ENCODE results near the gene CLDN7.

The CLDN7 gene

GRCh38 chr17:7219229-7219811, 43.0 kb downstream of the CLDN7 start:
- 0 out of 2 replicates have a peak, but pooled peaks cover 4% of the 10 kb centered on the region for H3K79me2 ChIP-seq (ENCODE audit: low read length)
- no peak overlapping the region for H3K27ac ChIP-seq (ENCODE audit: low read length)
- no peaks in the 10 kb centered on the region for H3K9me3 ChIP-seq (ENCODE audit: insufficient read depth, low read length)
- peak overlapping the region; percentile 91 for H3K9ac ChIP-seq (ENCODE audit: low read length)
- peak overlapping the region; percentile 71; the same call in 1 of the 2 replicates for H2AFZ ChIP-seq (ENCODE audit: low read depth, low read length)
- peak overlapping the region; percentile 97 for H3K4me3 ChIP-seq (ENCODE audit: low read length)
- H3K36me3 ChIP-seq (replicated peaks; ENCODE audit: low read depth, low read length), result peaks cover 7% of the 10 kb centered on the region
- H3K27me3 ChIP-seq (ENCODE audit: low read depth, low read length), result no peaks in the 10 kb centered on the region
- TF ChIP-seq EZH2phosphoT487 (IDR thresholded peaks at IDR 0.05; ENCODE audit: low read depth) (no peak), CTCF (IDR thresholded peaks at IDR 0.05; ENCODE audit: low read depth, low read length) (no peak)
- peak overlapping the region; percentile 98 for H3K4me2 ChIP-seq (ENCODE audit: low read length)
- no peaks in the 10 kb centered on the region for H4K20me1 ChIP-seq (ENCODE audit: insufficient read depth, low read length)
- peaks cover 38% of the 10 kb centered on the region for H3K4me1 ChIP-seq (ENCODE audit: low read length)

GRCh38 chr17:7218758-7219157, 43.5 kb downstream of the CLDN7 start:
- Histone ChIP-seq H3K27ac (ENCODE audit: low read length) (no peak overlapping the region), H3K4me2 (ENCODE audit: low read length) (peak overlapping the region; percentile 98; the same call in 1 of the 2 replicates), H3K4me3 (ENCODE audit: low read length) (no peak overlapping the region), H2AFZ (ENCODE audit: low read depth, low read length) (no peak overlapping the region; the same call in 1 of the 2 replicates), H3K27me3 (ENCODE audit: low read depth, low read length) (no peaks in the 10 kb centered on the region), H3K36me3 (replicated peaks; ENCODE audit: low read depth, low read length) (peaks cover 4% of the 10 kb centered on the region), H3K9ac (ENCODE audit: low read length) (no peak overlapping the region), H3K9me3 (ENCODE audit: insufficient read depth, low read length) (no peaks in the 10 kb centered on the region), H3K4me1 (ENCODE audit: low read length) (peaks cover 41% of the 10 kb centered on the region), H3K79me2 (ENCODE audit: low read length) (0 out of 2 replicates have a peak, but pooled peaks cover 4% of the 10 kb centered on the region), H4K20me1 (ENCODE audit: insufficient read depth, low read length) (no peaks in the 10 kb centered on the region)
- TF ChIP-seq CTCF (IDR thresholded peaks at IDR 0.05; ENCODE audit: low read depth, low read length), result no peak
- TF ChIP-seq EZH2phosphoT487 (IDR thresholded peaks at IDR 0.05; ENCODE audit: low read depth), result no peak

- no peak overlapping the region for H2AFZ ChIP-seq (ENCODE audit: low read depth, low read length)
These were observed 44.1 kb downstream of the CLDN7 start for GRCh38 chr17:7218166-7218565.

More at GRCh38 chr17:7218166-7218565, 44.1 kb downstream of the CLDN7 start:
- H3K4me3 ChIP-seq (ENCODE audit: low read length), result peak overlapping the region; percentile 48
- H3K9me3 ChIP-seq (ENCODE audit: insufficient read depth, low read length), result no peaks in the 10 kb centered on the region
- H3K27me3 ChIP-seq (ENCODE audit: low read depth, low read length), result no peaks in the 10 kb centered on the region
- TF ChIP-seq EZH2phosphoT487 (IDR thresholded peaks at IDR 0.05; ENCODE audit: low read depth) (no peak), CTCF (IDR thresholded peaks at IDR 0.05; ENCODE audit: low read depth, low read length) (no peak)
- H4K20me1 ChIP-seq (ENCODE audit: insufficient read depth, low read length), result no peaks in the 10 kb centered on the region
- no peaks in the 10 kb centered on the region for H3K36me3 ChIP-seq (replicated peaks; ENCODE audit: low read depth, low read length)
- peaks cover 44% of the 10 kb centered on the region for H3K4me1 ChIP-seq (ENCODE audit: low read length)
- peak overlapping the region; percentile 40 for H3K27ac ChIP-seq (ENCODE audit: low read length)
- peak overlapping the region; percentile 39 for H3K4me2 ChIP-seq (ENCODE audit: low read length)
- H3K9ac ChIP-seq (ENCODE audit: low read length), result peak overlapping the region; percentile 19; the same call in 1 of the 2 replicates
- 0 out of 2 replicates have a peak, but pooled peaks cover 4% of the 10 kb centered on the region for H3K79me2 ChIP-seq (ENCODE audit: low read length)
